Hepatocyte (in vitro differentiated cells): ENCODE results near the gene VPS18. TPM values are rescaled to one million over a fixed set of nuclear protein-coding genes. Genes with fewer than 3 reads are reported as not detected.

ENCODE experiments used
- DNase-seq: peaks from one replicate; pipeline ENCODE4 v3.0.0-alpha.2; 2016; ENCODE audit warnings: low spot score
- H2AFZ ChIP-seq: fragments of 200-600 bp; sonication (generic); 2 replicates; pipeline ENCODE4 v1.6.0; 2016; ENCODE audit warnings: antibody characterized with exemption, mild to moderate bottlenecking
- H3K27ac ChIP-seq: fragments of 200-600 bp; sonication (generic); 2 replicates; pipeline ENCODE4 v1.5.1; 2016; ENCODE audit warnings: mild to moderate bottlenecking
- H3K27me3 ChIP-seq: fragments of 200-600 bp; sonication (generic); 2 replicates; pipeline ENCODE4 v1.6.1; 2016
- H3K36me3 ChIP-seq: fragments of 200-600 bp; sonication (generic); replicated peaks from 2 replicates; pipeline ENCODE4 v1.5.1; 2016; ENCODE audit warnings: low read depth; ENCODE audit not compliant: insufficient read depth
- H3K4me1 ChIP-seq: fragments of 200-600 bp; sonication (generic); 2 replicates; pipeline ENCODE4 v1.5.1; 2016; ENCODE audit warnings: mild to moderate bottlenecking, moderate library complexity; ENCODE audit not compliant: insufficient read depth
- H3K4me2 ChIP-seq: fragments of 200-600 bp; sonication (generic); 2 replicates; pipeline ENCODE4 v1.6.0; 2016
- H3K4me3 ChIP-seq: fragments of 200-600 bp; sonication (generic); 2 replicates; pipeline ENCODE4 v1.5.1; 2016; ENCODE audit warnings: mild to moderate bottlenecking
- H3K79me2 ChIP-seq: fragments of 200-600 bp; sonication (generic); 2 replicates; pipeline ENCODE4 v1.6.0; 2017; ENCODE audit warnings: mild to moderate bottlenecking
- H3K9me2 ChIP-seq: fragments of 200-600 bp; sonication (generic); replicated peaks from 2 replicates; pipeline ENCODE4 v1.6.0; 2017; ENCODE audit warnings: mild to moderate bottlenecking; ENCODE audit not compliant: insufficient read depth
- H3K9me3 ChIP-seq: fragments of 200-600 bp; sonication (generic); 2 replicates; pipeline ENCODE4 v1.5.1; 2016; ENCODE audit warnings: low read depth, mild to moderate bottlenecking
- H4K20me1 ChIP-seq: fragments of 200-600 bp; sonication (generic); 2 replicates; pipeline ENCODE4 v1.6.0; 2016; ENCODE audit warnings: mild to moderate bottlenecking; ENCODE audit not compliant: insufficient read depth, poor library complexity, severe bottlenecking
- EZH2 ChIP-seq: fragments of 200-600 bp; sonication (generic); IDR thresholded peaks from 2 replicates; pipeline ENCODE4 v1.6.1; 2016; ENCODE audit warnings: antibody characterized with exemption, mild to moderate bottlenecking, borderline replicate concordance
- EZH2phosphoT487 ChIP-seq: fragments of 200-600 bp; sonication (generic); IDR thresholded peaks from one replicate; pipeline ENCODE4 v1.6.1; 2018; ENCODE audit warnings: antibody characterized with exemption, mild to moderate bottlenecking, low read depth, moderate library complexity; ENCODE audit not compliant: unreplicated experiment, severe bottlenecking
- WGBS: methylation state at CpG from one replicate; pipeline ENCODE4 v1.1.6; 2016; ENCODE audit warnings: low lambda C conversion rate; ENCODE audit errors: missing lambda C conversion rate; 5-methylcytosine and 5-hydroxymethylcytosine counted together
- polyA plus RNA-seq: library from polyadenylated mRNA; unstranded; fragments of >200 nt; fragmentation: Nextera tagmentation; extraction: Ambion mirVana; gene quantifications from 2 replicates; pipeline ENCODE4 v1.2.1, GENCODE V29; 2016
- total RNA-seq: library from RNA; depleted of rRNA; stranded (reverse); fragments of >200 nt; gene quantifications from 2 replicates; pipeline ENCODE4 v1.2.3, GENCODE V29; 2014
- TF ChIP-seq, protein P1 (sequence below): fragments of 200-600 bp; sonication (generic); IDR thresholded peaks from 2 replicates; pipeline ENCODE4 v1.5.1; 2016; ENCODE audit warnings: antibody characterized with exemption, mild to moderate bottlenecking; ENCODE audit not compliant: poor library complexity

Gene VPS18
- total and polyA plus RNA-seq, 2 experiments from 2014 or later = 38.3 to 40.3 TPM

DNA sequence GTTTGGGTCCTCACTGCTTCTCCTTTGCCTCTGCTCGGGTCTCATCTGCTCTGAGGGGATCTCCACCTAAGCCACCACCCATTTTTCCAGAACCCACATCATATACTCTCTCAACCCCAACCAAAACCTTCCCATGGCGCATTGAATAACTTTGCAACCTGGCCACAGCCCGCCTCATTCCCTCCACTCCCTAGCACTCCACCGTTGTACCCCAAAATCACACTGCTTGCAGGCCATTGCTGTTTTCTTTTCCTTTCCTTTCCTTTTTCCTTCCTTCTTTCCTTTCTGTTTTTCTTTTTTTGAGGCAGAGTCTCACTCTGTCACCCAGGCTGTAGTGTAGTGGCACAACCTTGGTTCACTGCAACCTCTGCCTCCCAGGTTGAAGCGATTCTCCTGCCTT is 3.1 kb upstream of the VPS18 start:
- whole genome bisulfite sequencing = 92% methylated on average over 5 of the region's 5 CpGs
- H2AFZ ChIP-seq = no peak overlapping the region

DNA sequence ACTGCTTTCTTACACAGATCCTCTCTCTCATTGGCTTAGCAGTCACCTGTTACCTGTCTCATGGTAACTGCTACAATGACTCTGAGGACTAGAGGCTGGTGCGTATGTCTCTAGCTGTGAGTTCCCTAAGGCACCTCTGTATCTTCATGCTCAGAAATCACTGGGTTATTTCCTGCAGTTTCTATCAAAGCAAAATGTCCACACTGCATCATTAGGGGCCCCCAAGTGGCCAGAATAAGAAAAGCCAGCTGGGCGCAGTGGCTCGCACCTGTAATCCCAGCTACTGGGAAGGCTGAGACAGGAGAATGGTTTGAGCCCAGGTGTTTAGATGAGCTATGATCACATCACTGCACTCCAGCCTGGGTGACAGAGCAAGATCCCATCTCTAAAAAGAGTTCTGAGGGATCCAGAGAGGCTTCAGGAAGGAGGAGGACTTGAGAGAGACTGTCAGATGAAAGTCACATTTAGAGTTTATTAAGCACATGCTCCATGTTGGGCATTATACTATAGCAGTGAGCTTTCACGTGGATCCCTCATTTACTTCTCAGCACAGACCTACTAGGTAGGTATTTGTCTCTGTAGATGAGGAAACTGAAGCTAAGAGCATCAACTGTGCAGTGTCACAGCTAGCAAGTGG is 2.3 kb upstream of the VPS18 start:
- WGBS = 15% methylated on average over 4 of the region's 4 CpGs
- H3K4me3 ChIP-seq = no peak overlapping the region
- no peaks in the 10 kb centered on the region for H4K20me1 ChIP-seq
- no peak overlapping the region for H2AFZ ChIP-seq
- H3K4me2 ChIP-seq = no peak overlapping the region
- DNase-seq = peak; percentile 81
- peaks cover 23% of the 10 kb centered on the region for H3K79me2 ChIP-seq
- no peaks in the 10 kb centered on the region for H3K9me3 ChIP-seq
- H3K9me2 ChIP-seq = no peaks in the 10 kb centered on the region
- no peaks in the 10 kb centered on the region for H3K36me3 ChIP-seq
- H3K27me3 ChIP-seq = no peaks in the 10 kb centered on the region
- H3K27ac ChIP-seq = peak overlapping the region; percentile 37
- TF ChIP-seq EZH2phosphoT487 = no peak
- TF ChIP-seq EZH2 = no peak
- TF ChIP-seq, protein P1, sequence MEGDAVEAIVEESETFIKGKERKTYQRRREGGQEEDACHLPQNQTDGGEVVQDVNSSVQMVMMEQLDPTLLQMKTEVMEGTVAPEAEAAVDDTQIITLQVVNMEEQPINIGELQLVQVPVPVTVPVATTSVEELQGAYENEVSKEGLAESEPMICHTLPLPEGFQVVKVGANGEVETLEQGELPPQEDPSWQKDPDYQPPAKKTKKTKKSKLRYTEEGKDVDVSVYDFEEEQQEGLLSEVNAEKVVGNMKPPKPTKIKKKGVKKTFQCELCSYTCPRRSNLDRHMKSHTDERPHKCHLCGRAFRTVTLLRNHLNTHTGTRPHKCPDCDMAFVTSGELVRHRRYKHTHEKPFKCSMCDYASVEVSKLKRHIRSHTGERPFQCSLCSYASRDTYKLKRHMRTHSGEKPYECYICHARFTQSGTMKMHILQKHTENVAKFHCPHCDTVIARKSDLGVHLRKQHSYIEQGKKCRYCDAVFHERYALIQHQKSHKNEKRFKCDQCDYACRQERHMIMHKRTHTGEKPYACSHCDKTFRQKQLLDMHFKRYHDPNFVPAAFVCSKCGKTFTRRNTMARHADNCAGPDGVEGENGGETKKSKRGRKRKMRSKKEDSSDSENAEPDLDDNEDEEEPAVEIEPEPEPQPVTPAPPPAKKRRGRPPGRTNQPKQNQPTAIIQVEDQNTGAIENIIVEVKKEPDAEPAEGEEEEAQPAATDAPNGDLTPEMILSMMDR = peak; percentile 76
- peaks cover 9% of the 10 kb centered on the region for H3K4me1 ChIP-seq

More for the DNA sequence above, 3.1 kb upstream of the VPS18 start:
- no peaks in the 10 kb centered on the region for H3K36me3 ChIP-seq
- DNase-seq = no peak
- no peaks in the 10 kb centered on the region for H3K27me3 ChIP-seq
- no peaks in the 10 kb centered on the region for H4K20me1 ChIP-seq
- H3K79me2 ChIP-seq = peaks cover 15% of the 10 kb centered on the region
- H3K27ac ChIP-seq = peak overlapping the region; percentile 37
- H3K9me2 ChIP-seq = no peaks in the 10 kb centered on the region
- no peak for TF ChIP-seq EZH2phosphoT487
- no peak for TF ChIP-seq EZH2
- TF ChIP-seq, protein P1 = no peak
- H3K4me2 ChIP-seq = no peak overlapping the region
- no peaks in the 10 kb centered on the region for H3K9me3 ChIP-seq
- no peak overlapping the region for H3K4me3 ChIP-seq
- peaks cover 9% of the 10 kb centered on the region for H3K4me1 ChIP-seq

DNA sequence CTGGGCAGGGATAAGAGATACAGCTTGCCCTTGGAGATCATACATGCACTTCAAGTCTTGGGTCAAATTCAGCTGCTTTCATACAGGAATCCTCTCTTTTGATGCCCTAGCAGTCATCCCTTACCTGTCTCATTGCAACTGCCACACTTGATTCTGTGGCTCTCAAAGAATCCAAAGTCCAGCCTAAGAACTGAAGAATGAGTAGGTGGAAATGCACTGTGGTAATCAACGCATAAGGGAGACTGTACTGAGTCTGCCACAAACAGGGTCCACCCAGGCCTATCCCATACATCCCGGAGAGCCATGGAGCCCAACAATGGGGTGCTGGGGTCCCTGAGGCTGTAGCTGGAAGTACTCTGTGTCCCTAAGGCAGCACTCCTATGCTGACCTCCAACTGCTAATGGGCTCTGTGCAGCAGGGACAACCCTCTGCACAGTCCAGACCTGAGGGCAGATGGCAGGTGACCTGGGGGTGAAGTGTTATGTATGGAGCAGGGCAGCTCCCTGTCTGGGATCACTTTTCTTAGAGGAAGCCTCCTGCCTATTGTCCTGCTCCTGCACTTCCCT is 1.7 kb upstream of the VPS18 start:
- H3K4me2 ChIP-seq = no peak overlapping the region
- WGBS = 78% methylated on average over 2 of the region's 2 CpGs
- H3K4me1 ChIP-seq = peaks cover 9% of the 10 kb centered on the region
- no peaks in the 10 kb centered on the region for H3K36me3 ChIP-seq
- H3K79me2 ChIP-seq = peaks cover 29% of the 10 kb centered on the region
- H3K9me2 ChIP-seq = no peaks in the 10 kb centered on the region
- no peak for TF ChIP-seq EZH2phosphoT487
- DNase-seq = no peak
- no peak overlapping the region for H2AFZ ChIP-seq
- H3K9me3 ChIP-seq = no peaks in the 10 kb centered on the region
- no peaks in the 10 kb centered on the region for H3K27me3 ChIP-seq
- no peak overlapping the region for H3K27ac ChIP-seq
- H3K4me3 ChIP-seq = no peak overlapping the region
- no peaks in the 10 kb centered on the region for H4K20me1 ChIP-seq

DNA sequence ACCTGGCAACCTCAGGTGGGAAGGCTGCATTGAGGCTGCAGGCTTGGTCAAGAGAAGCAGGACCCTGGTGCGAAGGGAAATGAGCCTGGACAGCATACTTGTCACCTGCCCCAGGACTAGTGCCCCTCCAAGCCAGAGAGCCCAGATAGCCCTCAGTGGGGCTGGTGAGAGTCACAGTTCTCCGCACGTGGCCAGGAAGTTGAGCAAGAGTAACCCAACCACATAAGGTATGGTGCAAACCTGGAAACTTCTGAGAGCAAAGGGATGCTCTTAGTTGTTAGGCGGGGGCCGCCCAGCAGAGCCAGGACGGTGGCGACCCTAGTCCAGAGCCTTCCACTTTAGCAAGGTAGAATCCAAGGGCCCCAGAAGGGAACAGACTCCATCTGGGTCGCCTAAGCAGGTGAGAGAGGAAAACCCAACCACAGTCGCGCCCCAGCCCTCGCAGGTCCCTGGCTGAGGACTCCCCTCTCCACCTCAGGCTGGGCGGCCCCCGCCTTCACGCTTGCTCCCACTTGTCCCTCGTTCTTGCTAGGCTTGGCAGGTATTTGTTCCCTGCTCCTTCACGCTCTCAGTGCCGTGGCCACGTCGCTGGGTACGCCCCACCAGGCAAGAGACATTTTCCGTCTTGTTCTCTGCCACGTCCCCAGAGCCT is 1.1 kb upstream of the VPS18 start:
- Histone ChIP-seq H3K4me3 (no peak overlapping the region), H3K27ac (peak overlapping the region; percentile 68), H3K4me1 (peaks cover 9% of the 10 kb centered on the region), H3K79me2 (peaks cover 32% of the 10 kb centered on the region), H3K27me3 (no peaks in the 10 kb centered on the region), H3K36me3 (no peaks in the 10 kb centered on the region), H3K9me2 (no peaks in the 10 kb centered on the region), H2AFZ (peak overlapping the region; percentile 62), H4K20me1 (no peaks in the 10 kb centered on the region), H3K9me3 (no peaks in the 10 kb centered on the region), H3K4me2 (peak overlapping the region; percentile 79)
- DNase-seq = no peak
- TF ChIP-seq EZH2 = no peak
- TF ChIP-seq, protein P1 = no peak
- no peak for TF ChIP-seq EZH2phosphoT487
- WGBS = 96% methylated on average over 22 of the region's 22 CpGs
